ENCODE data around the gene SLC6A6. TPM values are rescaled to one million over a fixed set of nuclear protein-coding genes. Genes with fewer than 3 reads are reported as not detected.
"Not testable (repeated sequence)": the region's sequence is repeated elsewhere in the genome, so short reads cannot be mapped to it uniquely, and the experiment has no call there.

Gene SLC6A6
- polyA plus RNA-seq, 1 donor from 2014 or later = 7.6 TPM

DNA sequence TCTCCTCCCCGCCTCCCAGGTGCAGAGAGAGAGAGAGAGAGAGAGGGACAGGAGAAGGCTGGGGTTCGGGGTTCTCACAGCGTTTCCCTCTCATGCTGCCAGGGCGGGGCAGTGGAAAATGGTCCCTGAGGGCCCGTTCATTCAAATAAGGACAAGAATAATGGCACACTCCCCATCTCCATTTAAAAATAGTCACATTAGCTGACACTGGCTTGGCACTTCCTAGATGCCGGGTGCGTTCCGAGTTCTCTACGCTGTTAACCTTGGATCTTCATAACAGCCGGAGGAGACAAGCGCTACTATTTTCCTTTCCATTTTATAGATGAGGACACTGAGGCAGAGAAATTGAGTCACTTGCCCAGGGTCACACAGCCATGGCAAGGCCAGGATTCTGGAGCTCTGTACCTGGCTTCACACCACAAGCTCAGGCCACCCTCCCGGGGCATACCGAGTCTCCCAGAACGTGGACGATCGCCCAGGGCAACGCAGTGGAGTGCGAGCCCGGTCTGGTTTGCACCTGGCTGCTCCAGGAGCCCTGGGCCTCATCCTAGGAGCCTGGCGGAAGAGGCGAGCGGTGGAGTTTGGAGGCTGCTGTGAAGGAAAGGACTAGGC, 608 bp upstream of the SLC6A6 start:
- Mint-ChIP-seq H3K36me3 (peaks cover 4% of the 10 kb centered on the region), H3K9me3 (no peaks in the 10 kb centered on the region), H3K4me3 (peak overlapping the region; percentile 83 to 100 (median 97)), H3K4me1 (peaks cover 27 to 47% (median 46%) of the 10 kb centered on the region in 3 donors), H3K27ac (peak overlapping the region; percentile 67 to 98 (median 96)), H3K27me3 (no peaks in the 10 kb centered on the region)

DNA sequence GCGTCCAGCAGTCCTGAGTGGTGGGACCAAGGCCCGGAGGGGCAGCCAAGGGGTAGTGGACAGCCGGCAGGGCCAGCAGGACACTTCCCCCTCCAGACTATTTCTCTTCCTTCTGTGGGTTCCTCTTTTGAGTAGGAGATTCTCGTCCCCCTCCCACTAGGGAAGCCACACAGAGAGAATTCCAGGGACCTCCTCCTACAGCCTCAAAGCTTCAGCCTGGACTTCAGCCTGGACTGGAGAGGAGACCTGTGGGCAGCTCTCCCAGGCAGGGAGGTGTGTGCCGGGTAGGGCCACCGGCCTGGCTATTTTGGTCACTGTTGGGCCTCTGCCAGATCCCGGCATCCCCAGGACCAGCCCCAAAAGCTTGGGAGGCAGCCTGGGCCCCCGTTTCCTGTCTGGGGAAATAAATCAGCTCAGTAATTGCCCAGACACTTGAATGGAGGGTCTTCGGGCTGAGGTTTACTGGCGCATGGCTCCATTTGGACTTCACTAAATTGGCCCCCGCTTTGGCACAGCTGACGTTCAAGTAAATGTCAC, 1.3 kb downstream of the SLC6A6 start:
- peaks cover 31 to 52% (median 48%) of the 10 kb centered on the region in 3 donors for H3K4me1 Mint-ChIP-seq
- H3K4me3 Mint-ChIP-seq = peak overlapping the region; percentile 83 to 100 (median 98)
- no peaks in the 10 kb centered on the region for H3K9me3 Mint-ChIP-seq
- H3K27ac Mint-ChIP-seq = peak overlapping the region; percentile 67 to 97 (median 77)
- no peaks in the 10 kb centered on the region for H3K27me3 Mint-ChIP-seq
- peaks cover 4% of the 10 kb centered on the region for H3K36me3 Mint-ChIP-seq

DNA sequence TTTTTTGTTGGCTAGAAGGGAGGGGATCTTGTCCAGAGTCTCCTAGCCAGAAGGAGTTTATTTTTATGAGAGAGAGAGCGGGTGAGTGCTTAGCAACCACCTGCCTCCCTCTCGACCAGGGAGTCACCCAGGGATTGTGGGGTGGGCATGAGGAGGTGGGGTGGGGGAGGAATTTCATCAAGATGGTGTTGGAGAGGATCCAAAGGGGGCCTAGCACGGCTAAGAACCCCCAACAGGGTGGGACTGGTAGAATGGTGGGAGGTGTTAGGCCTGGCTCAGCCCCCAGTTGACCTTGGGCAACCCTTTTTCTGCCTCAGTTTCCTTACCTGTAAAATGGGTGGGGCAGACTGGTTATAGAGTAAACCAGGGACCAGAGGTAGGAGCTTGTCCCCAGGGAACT, 1.8 kb downstream of the SLC6A6 start:
- peaks cover 31 to 52% (median 48%) of the 10 kb centered on the region in 3 donors for H3K4me1 Mint-ChIP-seq
- H3K27ac Mint-ChIP-seq = peak overlapping the region; percentile 31 to 77 (median 67)

DNA sequence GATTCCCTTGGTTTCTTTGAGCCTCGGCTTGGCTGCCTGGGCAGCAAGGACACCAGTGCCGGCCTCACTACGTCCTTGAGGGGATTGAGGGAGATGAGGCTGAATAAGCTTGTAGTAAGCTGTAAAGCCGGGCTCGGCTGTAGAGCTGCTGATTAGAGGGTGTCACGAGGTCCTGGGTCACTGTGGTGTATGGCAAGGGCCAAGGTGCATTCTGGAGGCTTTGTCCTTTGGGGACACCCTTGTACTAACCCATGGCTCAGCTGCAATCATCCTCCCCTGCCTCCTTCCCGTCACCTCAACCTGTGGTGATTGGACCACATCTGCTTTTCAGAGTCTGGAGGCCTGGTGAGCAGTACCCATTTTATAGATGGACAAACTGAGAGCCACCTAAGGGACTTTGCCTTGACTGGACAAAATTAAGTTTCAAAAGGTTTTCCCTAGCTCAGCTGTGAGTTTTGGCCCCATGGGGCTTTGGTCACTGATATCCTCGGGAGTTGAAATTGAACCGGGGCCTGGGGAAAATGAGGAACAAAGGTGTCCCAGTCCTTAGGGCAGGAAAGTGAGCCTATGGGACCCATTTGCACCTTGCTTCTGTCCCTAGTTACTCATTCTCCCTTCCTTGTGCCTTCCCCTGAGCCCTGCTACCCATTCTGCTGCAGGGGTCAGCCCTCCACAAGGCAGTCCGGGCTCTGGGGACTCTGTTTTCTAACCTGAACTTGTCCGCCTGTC, 2.4 kb downstream of the SLC6A6 start:
- Mint-ChIP-seq H3K9me3 (no peaks in the 10 kb centered on the region), H3K4me1 (peaks cover 31 to 52% (median 48%) of the 10 kb centered on the region in 3 donors), H3K27me3 (no peaks in the 10 kb centered on the region), H3K4me3 (peak overlapping the region; percentile 83 to 100 (median 98)), H3K36me3 (peaks cover 4% of the 10 kb centered on the region), H3K27ac (peak overlapping the region in 2 of 3 donors; percentile 67 to 78)

More for the DNA sequence above, 1.8 kb downstream of the SLC6A6 start:
- Mint-ChIP-seq H3K27me3 (no peaks in the 10 kb centered on the region), H3K36me3 (peaks cover 4% of the 10 kb centered on the region), H3K9me3 (no peaks in the 10 kb centered on the region), H3K4me3 (peak overlapping the region; percentile 83 to 100 (median 98))

DNA sequence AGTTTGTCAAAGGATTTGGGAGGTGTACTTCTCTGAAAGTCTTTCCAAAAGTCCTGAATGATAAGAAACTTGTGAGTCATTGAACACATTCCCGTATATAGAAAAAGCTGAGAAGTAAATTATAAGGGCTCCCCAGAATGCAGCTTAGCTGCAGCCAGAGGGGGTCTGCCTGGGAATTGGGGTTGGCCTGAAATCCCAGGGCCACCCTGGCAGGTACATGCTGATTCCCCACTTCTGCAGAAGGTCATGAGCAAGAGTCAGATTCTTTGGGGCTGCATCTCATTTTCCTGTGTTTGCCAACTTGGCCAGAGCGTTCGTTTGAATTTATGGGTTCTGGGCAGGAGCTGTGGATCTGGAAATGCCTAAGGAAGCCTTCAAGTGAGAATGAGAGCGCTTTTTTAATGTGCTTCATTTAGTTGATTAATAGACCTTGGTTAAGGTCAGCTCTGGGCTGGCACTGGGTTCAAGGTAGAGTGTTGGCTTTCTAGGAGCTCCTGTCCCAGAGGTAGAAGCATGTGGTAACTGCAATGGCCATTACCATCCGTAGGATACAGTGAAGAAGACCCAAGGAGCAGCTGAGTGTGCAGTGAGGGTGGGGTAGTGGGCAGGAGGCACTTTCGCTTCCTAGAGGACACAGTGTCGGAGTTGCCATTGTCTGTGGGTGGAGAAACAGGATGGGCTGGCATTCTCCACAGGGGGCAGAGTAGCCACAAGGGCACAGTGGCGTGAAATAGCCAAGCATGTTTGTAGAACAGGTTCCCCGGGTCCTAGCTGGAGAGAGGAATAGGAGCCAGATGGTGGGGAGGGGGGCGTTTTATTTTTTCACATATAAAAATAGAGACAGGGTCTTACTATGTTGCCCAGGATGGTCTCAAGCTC, 3.2 kb downstream of the SLC6A6 start:
- Mint-ChIP-seq H3K4me1 (peaks cover 31 to 53% (median 45%) of the 10 kb centered on the region in 3 donors), H3K4me3 (peak overlapping the region; percentile 21 to 100 (median 86)), H3K36me3 (peaks cover 4% of the 10 kb centered on the region), H3K9me3 (no peaks in the 10 kb centered on the region), H3K27ac (peak overlapping the region in 2 of 3 donors; percentile 67 to 78), H3K27me3 (no peaks in the 10 kb centered on the region)

DNA sequence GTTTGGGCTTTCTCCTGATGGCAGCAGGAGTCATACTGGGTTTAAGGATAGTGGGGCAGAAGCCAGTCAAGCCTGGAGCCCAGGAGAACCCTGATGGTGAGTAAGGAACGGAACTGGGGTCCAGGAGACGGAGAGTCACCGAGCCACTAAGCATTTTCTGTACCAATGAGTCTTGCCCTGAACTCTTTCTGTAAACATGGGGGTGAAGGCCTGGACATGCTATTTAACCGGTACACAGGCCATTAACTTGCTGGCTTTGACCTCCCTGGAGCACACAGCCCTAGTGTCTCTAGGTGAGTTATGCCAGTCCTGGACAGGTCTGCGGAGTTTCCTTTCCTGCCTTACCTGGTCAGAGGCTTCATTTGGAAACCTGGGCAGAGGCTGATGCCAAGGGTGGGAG, 3.9 kb downstream of the SLC6A6 start:
- H3K9me3 Mint-ChIP-seq = no peaks in the 10 kb centered on the region
- peak overlapping the region in 2 of 3 donors; percentile 67 to 78 for H3K27ac Mint-ChIP-seq
- H3K36me3 Mint-ChIP-seq = peaks cover 4% of the 10 kb centered on the region
- H3K4me1 Mint-ChIP-seq = peaks cover 38 to 57% (median 45%) of the 10 kb centered on the region in 3 donors
- no peaks in the 10 kb centered on the region for H3K27me3 Mint-ChIP-seq
- peak overlapping the region in 2 of 4 donors; percentile 62 to 83 for H3K4me3 Mint-ChIP-seq

DNA sequence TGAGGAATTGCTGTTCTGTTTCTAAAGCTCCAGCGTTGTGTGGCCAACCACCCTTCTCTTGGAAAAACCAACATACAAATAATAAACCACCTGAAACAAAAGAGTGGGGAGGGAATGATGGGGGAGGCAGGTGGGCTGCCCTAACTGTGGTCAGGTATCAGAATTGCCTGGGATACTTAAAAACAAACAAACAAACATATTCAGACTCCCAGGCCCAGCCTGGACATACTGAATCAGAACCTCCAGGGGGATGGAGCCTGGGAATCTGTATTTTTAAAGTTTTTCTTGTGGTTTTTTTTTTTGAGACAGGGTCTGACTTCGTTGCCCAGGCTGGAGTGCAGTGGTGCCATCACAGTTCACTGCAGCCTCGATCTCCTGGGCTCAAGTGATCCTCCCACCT, 4.4 kb downstream of the SLC6A6 start:
- H3K4me3 Mint-ChIP-seq = peak overlapping the region in 3 of 4 donors; percentile 59 to 83 (median 80)
- no peaks in the 10 kb centered on the region for H3K9me3 Mint-ChIP-seq
- H3K27ac Mint-ChIP-seq = peak overlapping the region; percentile 13 to 68 (median 67)
- no peaks in the 10 kb centered on the region for H3K27me3 Mint-ChIP-seq
- peaks cover 40 to 54% (median 44%) of the 10 kb centered on the region in 3 donors for H3K4me1 Mint-ChIP-seq
- H3K36me3 Mint-ChIP-seq = peaks cover 4% of the 10 kb centered on the region

DNA sequence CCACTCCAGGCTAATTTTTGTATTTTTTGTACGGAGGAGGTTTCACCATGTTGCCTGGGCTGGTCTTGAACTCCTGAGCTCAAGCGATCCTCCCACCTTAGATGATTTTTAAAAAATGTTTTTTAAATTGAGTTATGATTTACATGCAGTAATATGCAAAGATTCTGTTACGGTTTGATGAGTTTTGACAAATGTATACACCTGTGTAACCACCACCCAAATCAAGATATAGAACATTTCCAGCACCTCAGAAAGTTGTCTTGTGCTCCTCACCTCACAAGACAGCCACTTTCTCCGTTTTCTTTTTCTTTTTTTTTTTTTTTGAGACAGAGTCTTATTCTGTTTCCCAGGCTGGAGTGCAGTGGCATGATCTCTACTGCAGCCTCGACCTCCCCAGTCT, 4.8 kb downstream of the SLC6A6 start:
- H3K9me3 Mint-ChIP-seq = no peaks in the 10 kb centered on the region
- H3K4me3 Mint-ChIP-seq = peak overlapping the region in 3 of 4 donors; percentile 16 to 80 (median 59)
- no peaks in the 10 kb centered on the region for H3K27me3 Mint-ChIP-seq
- H3K4me1 Mint-ChIP-seq = peaks cover 36 to 49% (median 41%) of the 10 kb centered on the region in 3 donors
- peak overlapping the region; percentile 13 to 68 (median 65) for H3K27ac Mint-ChIP-seq
- H3K36me3 Mint-ChIP-seq = peaks cover 4% of the 10 kb centered on the region

DNA sequence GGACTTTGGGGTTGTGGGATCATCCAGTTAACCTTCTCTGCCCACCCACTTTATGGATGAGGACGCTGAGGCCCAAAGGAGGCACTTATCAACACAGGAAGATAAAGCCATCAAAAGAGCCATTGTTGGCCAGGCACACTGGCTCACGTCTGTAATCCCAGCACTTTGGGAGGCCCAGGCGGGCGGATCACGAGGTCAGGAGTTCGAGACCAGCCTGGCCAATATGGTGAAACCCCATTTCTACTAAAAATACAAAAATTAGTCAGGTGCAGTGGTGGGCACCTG, 7.3 kb downstream of the SLC6A6 start:
- not testable (repeated sequence) for H3K27me3 Mint-ChIP-seq, H3K9me3 Mint-ChIP-seq, H3K36me3 Mint-ChIP-seq, H3K4me3 Mint-ChIP-seq, H3K27ac Mint-ChIP-seq
- H3K4me1 Mint-ChIP-seq = peaks cover 44 to 46% (median 46%) of the 10 kb centered on the region in 3 donors

DNA sequence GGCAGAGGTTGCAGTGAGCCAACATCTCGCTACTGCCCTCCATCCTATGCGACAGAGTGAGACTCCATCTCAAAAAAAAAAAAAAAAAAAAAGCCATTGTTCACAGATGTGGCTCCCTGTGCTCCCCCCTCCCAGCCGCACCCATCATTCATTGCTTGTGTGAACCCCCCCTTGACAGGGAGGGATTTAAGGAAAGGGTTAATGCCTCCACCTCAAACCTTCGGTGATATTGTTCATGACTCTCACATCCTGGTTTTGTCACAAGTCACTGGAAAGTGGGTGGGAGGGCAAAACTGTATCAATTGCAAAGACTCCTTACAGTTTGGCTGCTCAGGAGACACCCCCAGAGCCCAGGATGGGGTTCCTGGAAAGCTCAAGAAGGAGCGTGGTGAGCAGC, 7.7 kb downstream of the SLC6A6 start:
- Mint-ChIP-seq H3K27ac (peak overlapping the region in 2 of 3 donors; percentile 62 to 86), H3K9me3 (no peaks in the 10 kb centered on the region), H3K36me3 (peaks cover 3% of the 10 kb centered on the region), H3K27me3 (no peaks in the 10 kb centered on the region), H3K4me1 (peaks cover 42 to 49% (median 45%) of the 10 kb centered on the region in 3 donors), H3K4me3 (no peak overlapping the region)

DNA sequence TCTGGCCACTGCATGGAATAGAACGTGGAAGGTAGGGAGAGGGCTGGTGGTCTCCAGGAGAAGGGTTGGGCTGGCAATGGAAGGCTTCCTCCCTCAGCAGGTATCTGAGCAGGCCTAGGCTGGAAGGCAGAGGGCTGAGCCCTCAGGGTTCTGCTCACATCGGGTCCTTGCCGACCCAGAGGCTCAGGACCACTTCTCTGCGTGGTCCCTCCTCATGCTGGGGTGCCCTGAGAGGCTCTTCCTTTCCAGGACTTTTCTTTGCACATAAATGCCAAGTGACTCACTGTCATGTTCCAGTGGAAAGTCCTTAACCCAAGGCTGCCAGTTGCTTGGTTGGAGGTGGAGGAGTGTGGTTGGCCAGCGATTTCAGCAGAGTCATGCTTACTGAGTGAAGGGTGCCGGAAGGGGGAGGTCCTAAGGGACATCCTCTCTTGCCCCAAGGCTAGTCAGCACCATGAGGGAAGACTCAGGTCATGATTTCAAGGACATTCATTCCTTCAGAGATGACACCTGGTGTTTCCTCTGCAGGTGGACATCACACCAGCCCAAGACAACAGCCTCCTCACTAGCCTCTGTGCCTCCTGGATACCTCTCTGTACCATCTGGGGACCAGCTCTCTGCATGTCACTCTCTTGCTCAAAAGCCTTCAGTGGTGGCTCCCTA, 8.2 kb downstream of the SLC6A6 start:
- Mint-ChIP-seq H3K27me3 (no peaks in the 10 kb centered on the region), H3K27ac (peak overlapping the region; percentile 16 to 86 (median 62)), H3K9me3 (no peaks in the 10 kb centered on the region), H3K36me3 (peaks cover 3% of the 10 kb centered on the region), H3K4me3 (peak overlapping the region in 1 of 4 donors; percentile 45), H3K4me1 (peaks cover 37 to 44% (median 40%) of the 10 kb centered on the region in 3 donors)

DNA sequence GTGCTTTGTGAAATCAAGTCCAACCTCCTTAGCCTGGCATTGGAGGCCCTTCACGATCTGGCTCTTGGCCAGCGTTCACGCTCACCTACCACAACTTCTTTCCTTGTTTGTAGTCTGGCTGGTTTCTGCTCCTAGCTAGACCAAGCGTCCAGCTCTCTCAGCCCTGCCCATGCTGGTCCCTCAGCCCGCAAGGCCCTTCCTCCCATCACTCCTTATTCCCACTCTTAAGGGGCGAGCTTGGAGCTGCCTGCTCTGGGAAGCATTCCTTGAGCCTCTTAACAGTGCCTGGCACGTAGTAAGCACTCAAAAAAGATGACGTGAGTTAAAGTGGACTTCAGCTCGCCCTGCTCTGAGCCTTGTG, 8.7 kb downstream of the SLC6A6 start:
- Mint-ChIP-seq H3K4me3 (peak overlapping the region in 2 of 4 donors; percentile 12 to 45), H3K27me3 (no peaks in the 10 kb centered on the region), H3K4me1 (peaks cover 32 to 41% (median 37%) of the 10 kb centered on the region in 3 donors), H3K36me3 (peaks cover 3% of the 10 kb centered on the region), H3K27ac (peak overlapping the region; percentile 62 to 86 (median 81)), H3K9me3 (no peaks in the 10 kb centered on the region)

DNA sequence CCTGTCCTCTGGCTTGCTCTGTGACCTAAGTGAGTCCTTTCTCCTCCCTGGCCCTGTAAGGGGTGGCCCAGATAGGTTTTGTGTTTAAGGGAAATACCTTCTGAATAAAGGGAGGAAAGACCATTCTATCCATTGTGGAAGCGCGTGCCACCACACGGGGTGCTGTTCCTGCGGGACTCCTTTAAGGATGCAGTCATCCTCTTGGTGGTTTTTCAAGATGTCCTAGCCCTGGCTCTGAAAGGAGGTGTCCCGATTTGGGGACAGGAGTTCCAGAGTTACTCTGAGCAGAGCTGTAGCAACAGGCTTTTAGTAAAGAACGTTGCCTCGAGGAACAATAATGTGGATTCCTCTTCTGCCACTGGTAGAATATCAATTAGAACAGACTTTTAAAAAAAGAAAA, 9.6 kb downstream of the SLC6A6 start:
- Mint-ChIP-seq H3K4me1 (peaks cover 27 to 34% (median 29%) of the 10 kb centered on the region in 3 donors), H3K27me3 (no peaks in the 10 kb centered on the region), H3K27ac (peak overlapping the region in 1 of 3 donors; percentile 50), H3K9me3 (no peaks in the 10 kb centered on the region), H3K36me3 (no peaks in the 10 kb centered on the region), H3K4me3 (no peak overlapping the region)

DNA sequence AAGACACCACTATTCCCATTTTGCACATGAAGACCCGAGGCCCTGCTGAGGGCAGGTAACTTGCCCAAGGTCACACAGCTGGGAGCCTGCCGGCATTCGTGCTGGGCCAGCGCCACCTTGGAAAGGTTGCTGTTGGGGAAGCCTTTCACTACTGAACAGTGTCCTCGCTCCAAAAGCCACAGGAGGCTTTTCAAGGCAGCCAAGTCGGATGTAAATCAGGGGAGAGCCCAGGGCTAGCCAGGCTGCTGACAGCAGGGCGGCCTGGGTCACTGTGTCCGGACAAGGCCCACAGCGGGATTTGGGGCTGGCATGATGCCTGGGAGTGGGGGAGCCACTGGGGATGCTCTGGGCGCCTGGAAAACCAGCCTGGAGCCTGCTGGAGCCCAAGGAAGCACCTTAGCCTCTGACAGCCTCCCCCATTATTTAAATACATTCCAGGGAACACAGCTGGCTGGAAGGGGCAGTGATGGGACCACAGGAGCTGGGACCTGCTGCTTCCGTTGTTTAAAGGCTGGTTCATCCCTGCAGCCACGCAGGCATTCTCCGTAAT, 10.5 kb downstream of the SLC6A6 start:
- Mint-ChIP-seq H3K36me3 (no peaks in the 10 kb centered on the region), H3K27me3 (no peaks in the 10 kb centered on the region), H3K9me3 (no peaks in the 10 kb centered on the region), H3K4me1 (peaks cover 18 to 25% (median 22%) of the 10 kb centered on the region in 3 donors), H3K27ac (no peak overlapping the region), H3K4me3 (peak overlapping the region in 1 of 4 donors; percentile 52)

All from IgD-negative memory B cell (primary cell).